A204.1 (cell line): ENCODE data around the gene PHETA1.

Experiments used
- FAIRE-seq: peaks from 2 replicates; lab custom pipeline; 2012; peaks lifted over from hg19 to GRCh38; lab: Jason Lieb, UNC

The PHETA1 gene

GRCh38 chr12:111320258-111321050 is 48.4 kb downstream of the PHETA1 start:
- FAIRE-seq, result no peak

- FAIRE-seq, result no peak
Measured at GRCh38 chr12:111319600-111320257, 49.2 kb downstream of the PHETA1 start.

- FAIRE-seq, result no peak
Measured at GRCh38 chr12:111318450-111318849, 50.4 kb downstream of the PHETA1 start.

- FAIRE-seq, result no peak
Measured at GRCh38 chr12:111316671-111317070, 52.2 kb downstream of the PHETA1 start.

- FAIRE-seq, result no peak
Measured at GRCh38 chr12:111314953-111315539, 53.8 kb downstream of the PHETA1 start.

- FAIRE-seq, result no peak
Measured at GRCh38 chr12:111313833-111314259, 55.0 kb downstream of the PHETA1 start.

- FAIRE-seq, result no peak
Measured at GRCh38 chr12:111312708-111313107, 56.2 kb downstream of the PHETA1 start.

GRCh38 chr12:111312016-111312415 is 56.9 kb downstream of the PHETA1 start:
- FAIRE-seq, result no peak

GRCh38 chr12:111311011-111311410 is 57.9 kb downstream of the PHETA1 start:
- no peak for FAIRE-seq
